HG02798 (cell line): Measurements from ENCODE around the gene CENPA.
"Not testable (repeated sequence)": the region's sequence is repeated elsewhere in the genome, so short reads cannot be mapped to it uniquely, and the experiment has no call there.

Source experiments
- ATAC-seq: cut with Tn5 transposase; IDR thresholded peaks from one replicate; pipeline ENCODE4 v1.9.1; 2021; ENCODE audit warnings: mild to moderate bottlenecking; ENCODE audit not compliant: unreplicated experiment, poor library complexity

Gene CENPA

GRCh38 chr2:26759845-26760244 is 26.0 kb upstream of the CENPA start:
- ATAC-seq: no peak

GRCh38 chr2:26760991-26761390 is 24.9 kb upstream of the CENPA start:
- ATAC-seq: not testable (repeated sequence)

DNA sequence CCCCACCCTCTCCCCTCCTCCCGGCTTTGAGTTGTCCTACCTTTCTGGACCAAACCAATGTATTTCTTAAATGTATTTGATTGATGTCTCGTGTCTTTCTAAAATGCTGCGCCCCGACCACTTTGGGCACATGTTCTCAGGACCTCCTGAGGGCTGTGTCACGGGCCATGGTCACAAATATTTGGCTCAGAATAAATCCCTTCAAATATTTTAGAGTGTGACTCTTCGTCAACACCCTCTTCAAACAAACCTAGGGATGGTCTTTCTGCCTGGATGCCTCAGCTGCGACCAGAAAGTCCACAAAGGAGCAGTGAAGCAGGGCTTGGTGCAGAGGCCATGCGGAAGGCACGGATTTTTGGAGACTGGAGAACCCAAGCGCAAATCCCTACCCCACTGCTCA is 22.8 kb upstream of the CENPA start:
- ATAC-seq: no peak

GRCh38 chr2:26764078-26764887 is 21.6 kb upstream of the CENPA start, which contains the start of gene SLC35F6:
Gene SLC35F6, plus strand, starts transcription at chr2:26764284. Its CDS starts 66 bp downstream, at chr2:26764350.
- peak; percentile 89 for ATAC-seq

- no peak for ATAC-seq
Observed at GRCh38 chr2:26764906-26765305, 20.9 kb upstream of the CENPA start.

DNA sequence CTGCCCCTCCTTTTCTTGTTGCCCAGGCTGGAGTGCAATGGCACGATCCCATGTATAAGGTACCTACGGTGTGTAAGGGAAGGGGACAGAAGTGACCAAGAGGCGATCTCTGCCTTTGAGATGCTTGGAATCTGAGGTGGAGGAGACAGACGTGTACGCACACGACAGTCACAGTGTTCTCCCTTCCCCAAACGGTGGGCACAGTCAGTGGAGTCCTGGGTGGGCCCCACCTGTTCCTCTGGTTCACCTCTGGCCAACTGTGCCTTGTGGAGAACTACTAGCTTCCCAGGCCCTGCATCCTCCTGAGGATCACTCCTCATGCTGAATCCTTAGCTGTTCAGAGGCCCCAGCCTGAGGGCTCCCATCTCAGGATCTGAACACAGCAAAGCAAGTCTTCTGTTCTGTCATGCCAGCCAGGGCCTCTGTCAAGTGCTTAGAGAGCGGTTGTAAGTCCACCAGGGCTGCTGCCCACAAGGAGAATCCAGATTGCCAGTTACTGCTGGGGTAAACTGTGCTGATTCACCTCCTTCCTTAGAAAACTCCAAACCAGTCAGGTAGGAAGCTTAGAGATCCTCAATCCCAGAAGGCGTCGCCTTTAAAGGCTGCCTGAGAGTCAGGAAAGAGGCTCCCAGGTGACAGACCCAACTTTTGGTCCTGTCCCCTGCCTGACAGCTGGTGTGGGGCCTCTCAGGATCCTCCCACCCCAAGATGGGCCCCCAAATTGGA is 20.2 kb upstream of the CENPA start:
- ATAC-seq: no peak

- ATAC-seq: no peak
Observed at GRCh38 chr2:26767129-26767528, 18.7 kb upstream of the CENPA start.

DNA sequence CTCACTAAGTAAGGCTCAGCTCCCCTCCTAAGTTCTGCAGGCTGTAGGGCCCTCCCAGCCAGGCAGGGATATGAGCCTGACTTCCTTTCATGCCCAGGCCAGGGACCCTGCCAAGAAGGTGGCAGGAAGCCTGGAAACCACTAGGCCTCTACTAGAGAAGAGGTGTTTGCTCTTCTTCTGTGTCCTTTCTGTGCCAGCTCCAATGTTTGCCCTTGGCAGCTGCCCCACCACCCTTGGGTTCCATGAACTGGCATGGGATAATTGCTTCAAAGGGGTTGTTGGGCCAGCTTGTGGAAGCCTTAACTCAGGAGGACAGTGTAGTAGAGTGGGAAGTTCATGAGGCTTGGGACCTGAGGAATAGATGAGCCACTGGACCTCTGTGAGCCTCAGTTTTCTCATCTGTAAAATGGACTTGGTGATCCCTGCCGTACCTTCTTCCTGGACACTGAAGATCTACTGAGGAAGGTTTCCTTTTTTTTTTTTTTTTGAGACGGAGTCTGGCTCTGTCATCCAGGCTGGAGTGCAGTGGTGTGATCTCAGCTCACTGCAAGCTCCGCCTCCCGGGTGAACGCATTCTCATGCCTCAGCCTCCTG is 17.9 kb upstream of the CENPA start:
- no peak for ATAC-seq

GRCh38 chr2:26768759-26769088 is 17.1 kb upstream of the CENPA start:
- ATAC-seq: no peak

DNA sequence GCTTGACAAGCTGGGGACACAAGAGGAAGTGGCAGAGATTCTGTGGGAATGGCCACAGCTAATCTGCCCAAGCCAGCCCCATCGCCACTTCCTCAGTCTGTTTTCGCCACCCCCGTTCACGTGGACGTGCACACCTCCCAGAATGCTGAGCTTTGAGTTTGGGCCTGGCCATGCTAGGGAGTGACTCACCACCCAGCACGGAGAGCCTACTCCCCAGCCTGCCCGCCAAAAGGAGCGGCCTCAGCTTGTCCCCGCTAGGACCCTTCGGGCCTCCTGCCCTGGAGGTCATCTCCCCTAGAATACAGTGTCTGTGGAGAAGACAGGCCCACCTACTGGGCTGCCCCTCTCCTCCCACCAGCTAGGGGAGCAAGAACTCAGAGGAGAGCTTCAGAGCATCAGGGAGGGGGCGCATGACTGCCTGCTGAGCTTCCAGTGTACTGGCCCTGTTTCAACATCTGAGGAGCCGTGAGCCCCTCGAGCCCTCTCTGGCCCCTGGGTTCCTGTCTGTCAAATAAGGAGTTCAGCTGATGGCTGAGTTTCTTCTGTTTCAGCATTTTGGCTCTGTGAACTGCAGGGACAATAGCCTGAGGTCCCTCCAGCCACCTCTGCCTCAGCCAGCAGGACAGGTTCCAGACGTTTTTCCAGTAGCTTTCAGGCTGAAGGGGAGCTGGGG is 16.6 kb upstream of the CENPA start:
- no peak for ATAC-seq

GRCh38 chr2:26770986-26771586 is 14.8 kb upstream of the CENPA start:
- ATAC-seq: no peak

GRCh38 chr2:26772064-26773001 is 13.5 kb upstream of the CENPA start:
- ATAC-seq: no peak

DNA sequence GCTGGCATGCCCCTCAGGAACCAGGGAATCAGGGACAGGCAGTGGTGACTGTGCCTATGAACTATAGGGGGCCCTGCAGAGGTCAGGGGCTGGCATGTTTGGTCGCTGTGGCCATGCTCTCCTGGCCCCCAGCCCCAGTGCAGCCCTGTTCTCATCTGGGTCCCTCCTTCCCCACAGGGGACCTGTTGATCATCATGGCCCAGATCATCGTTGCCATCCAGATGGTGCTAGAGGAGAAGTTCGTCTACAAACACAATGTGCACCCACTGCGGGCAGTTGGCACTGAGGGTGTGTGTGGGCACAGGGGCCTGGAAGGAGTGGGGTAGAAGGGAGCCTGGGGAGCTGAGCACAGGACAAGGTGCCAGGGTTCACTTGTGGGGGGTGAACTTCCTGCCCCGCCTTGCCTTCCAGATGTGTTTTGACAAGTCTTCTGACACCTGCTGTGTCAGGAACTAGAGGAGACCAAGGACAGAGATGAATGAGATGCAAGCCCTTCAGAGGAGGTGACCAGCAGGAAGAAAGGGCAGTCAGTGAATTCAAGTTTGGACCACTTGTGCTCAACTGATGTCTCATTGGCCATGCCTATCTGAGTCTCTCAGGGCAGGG is 9.6 kb upstream of the CENPA start:
- ATAC-seq: no peak

GRCh38 chr2:26778098-26778497 is 7.8 kb upstream of the CENPA start:
- no peak for ATAC-seq

GRCh38 chr2:26778507-26778906 is 7.3 kb upstream of the CENPA start:
- ATAC-seq: no peak

- ATAC-seq: no peak
Observed at GRCh38 chr2:26780203-26780760, 5.6 kb upstream of the CENPA start.

DNA sequence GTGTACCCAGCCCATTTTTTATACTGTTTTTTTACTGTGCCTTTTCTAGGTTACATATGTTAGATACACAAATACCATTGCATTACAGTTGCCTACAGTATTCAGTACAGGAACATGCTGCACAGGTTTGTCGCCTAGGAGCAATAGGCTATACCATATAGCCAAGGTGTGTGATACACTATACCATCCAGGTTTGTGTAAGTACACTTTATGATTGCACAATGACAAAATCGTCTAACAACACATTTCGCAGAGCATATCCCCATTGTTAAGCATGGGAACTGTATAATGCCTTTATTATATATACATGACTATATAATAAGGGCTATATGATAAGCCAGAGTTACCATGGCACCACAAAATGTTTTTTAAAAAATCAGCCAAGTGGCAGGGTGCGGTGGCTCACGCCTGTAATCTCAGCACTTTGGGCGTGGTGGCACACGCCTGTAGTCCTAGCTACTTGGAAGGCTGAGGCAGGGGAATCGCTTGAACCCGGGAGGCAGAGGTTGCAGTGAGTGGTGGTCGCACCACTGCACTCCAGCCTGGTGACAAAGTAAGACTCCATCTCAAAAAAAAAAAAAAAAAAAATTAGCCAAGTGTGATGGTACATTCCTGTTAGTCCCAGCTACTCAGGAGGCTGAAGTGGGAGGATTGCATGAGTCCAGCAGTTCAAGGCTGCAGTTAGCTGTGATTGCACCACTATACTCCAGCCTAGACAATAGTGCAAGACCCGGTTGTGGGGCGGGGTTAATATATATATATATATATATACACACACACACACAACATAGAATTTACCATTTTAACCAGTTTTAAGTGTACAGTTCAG is 2.8 kb upstream of the CENPA start:
- no peak for ATAC-seq
